GM18873 (cell line): Measurements from ENCODE around the gene AK5.

Source experiments
- ATAC-seq: cut with Tn5 transposase; IDR thresholded peaks from one replicate; pipeline ENCODE4 v1.9.1; 2021; ENCODE audit warnings: mild to moderate bottlenecking, moderate library complexity, moderate number of reproducible peaks; ENCODE audit not compliant: unreplicated experiment, low FRiP score

Gene AK5

GRCh38 chr1:77533660-77534305 is 252.0 kb downstream of the AK5 start:
- no peak for ATAC-seq

GRCh38 chr1:77534456-77534855 is 252.6 kb downstream of the AK5 start:
- no peak for ATAC-seq

GRCh38 chr1:77536813-77537212 is 255.0 kb downstream of the AK5 start:
- ATAC-seq: no peak

GRCh38 chr1:77538956-77539518 is 257.2 kb downstream of the AK5 start:
- ATAC-seq: peak; percentile 85

GRCh38 chr1:77539519-77540142 is 257.8 kb downstream of the AK5 start:
- ATAC-seq: peak; percentile 7

GRCh38 chr1:77540501-77541161 is 258.8 kb downstream of the AK5 start:
- no peak for ATAC-seq

- ATAC-seq: no peak
Observed at GRCh38 chr1:77541162-77541545, 259.3 kb downstream of the AK5 start.

GRCh38 chr1:77542813-77543420 is 261.1 kb downstream of the AK5 start:
- no peak for ATAC-seq

- no peak for ATAC-seq
Observed at GRCh38 chr1:77543822-77544448, 262.1 kb downstream of the AK5 start.

GRCh38 chr1:77544845-77545244 is 263.0 kb downstream of the AK5 start:
- ATAC-seq: no peak

GRCh38 chr1:77545970-77546369 is 264.2 kb downstream of the AK5 start:
- no peak for ATAC-seq

- ATAC-seq: no peak
Observed at GRCh38 chr1:77546890-77547289, 265.1 kb downstream of the AK5 start.

- ATAC-seq: no peak
Observed at GRCh38 chr1:77548285-77548684, 266.5 kb downstream of the AK5 start.

GRCh38 chr1:77550135-77550534 is 268.3 kb downstream of the AK5 start:
- no peak for ATAC-seq

- ATAC-seq: no peak
Observed at GRCh38 chr1:77552626-77553025, 270.8 kb downstream of the AK5 start.

- no peak for ATAC-seq
Observed at GRCh38 chr1:77553568-77554291, 271.9 kb downstream of the AK5 start.

GRCh38 chr1:77556045-77556444 is 274.2 kb downstream of the AK5 start:
- ATAC-seq: no peak

- ATAC-seq: no peak
Observed at GRCh38 chr1:77557053-77557452, 275.2 kb downstream of the AK5 start.

GRCh38 chr1:77558591-77559164 is 276.9 kb downstream of the AK5 start:
- no peak for ATAC-seq

GRCh38 chr1:77560741-77561140 is 278.9 kb downstream of the AK5 start:
- ATAC-seq: no peak
